Stimulated activated CD8-positive, alpha-beta memory T cell treated with anti-CD3 and anti-CD28 coated beads, Interleukin-4, amount 100 ng/mL, for 1 hour (primary cell): ENCODE measurements around the gene BET1.

Experiments used
- DNase-seq, 2 donors: peaks; one replicate each; pipeline ENCODE4 v3.0.0-alpha.2; 2020; ENCODE audit warnings: low read depth in 2 of 2, low spot score in 1 of 2

BET1 gene

DNA sequence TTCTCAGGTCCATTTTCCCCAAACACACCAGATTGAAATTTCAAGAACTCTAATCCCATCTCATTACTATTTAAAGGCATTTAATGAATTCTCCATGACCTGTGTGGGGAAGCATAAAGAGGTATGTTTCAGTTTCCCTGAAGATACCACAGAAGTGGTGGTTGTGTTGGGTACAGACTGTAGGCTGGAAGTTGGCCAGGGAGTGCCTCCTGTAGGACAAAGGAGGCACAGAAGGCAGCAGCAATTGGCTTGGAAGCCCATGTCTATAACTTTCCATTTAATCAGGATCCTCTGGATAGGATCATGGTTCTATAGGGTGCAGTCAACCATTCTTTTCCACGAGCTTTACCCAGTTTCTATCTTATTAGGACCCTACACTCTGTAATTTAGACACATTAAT is 8.6 kb upstream of the BET1 start:
- no peak for DNase-seq

DNA sequence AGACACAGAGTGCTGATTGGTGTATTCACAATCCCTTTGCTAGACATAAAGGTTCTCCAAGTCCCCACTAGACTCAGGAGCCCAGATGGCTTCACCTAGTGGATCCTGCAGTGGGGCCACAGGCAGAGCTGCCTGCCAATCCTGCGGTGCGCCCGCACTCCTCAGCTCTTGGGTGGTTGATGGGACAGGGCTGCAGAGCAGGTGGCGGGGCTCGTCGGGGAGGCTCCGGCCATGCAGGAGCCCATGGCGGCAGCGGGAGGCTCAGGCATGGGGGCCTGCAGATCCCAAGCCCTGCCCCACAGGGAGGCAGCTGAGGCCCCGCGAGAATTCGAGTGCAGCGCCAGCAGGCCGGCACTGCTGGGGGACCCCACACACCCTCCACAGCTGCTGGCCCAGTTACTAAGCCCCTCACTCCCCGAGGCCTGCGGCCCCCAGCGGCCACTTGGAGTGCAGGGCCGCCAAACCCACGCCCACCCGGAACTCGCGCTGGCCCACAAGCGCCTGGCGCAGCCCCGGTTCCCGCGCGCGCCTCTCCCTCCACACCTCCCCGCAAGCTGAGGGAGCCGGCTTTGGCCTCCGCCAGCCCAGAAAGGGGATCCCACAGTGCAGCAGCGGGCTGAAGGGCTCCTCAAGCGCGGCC is 7.7 kb upstream of the BET1 start:
- no peak for DNase-seq

GRCh38 chr7:94008537-94008936 is 4.4 kb upstream of the BET1 start:
- no peak for DNase-seq

DNA sequence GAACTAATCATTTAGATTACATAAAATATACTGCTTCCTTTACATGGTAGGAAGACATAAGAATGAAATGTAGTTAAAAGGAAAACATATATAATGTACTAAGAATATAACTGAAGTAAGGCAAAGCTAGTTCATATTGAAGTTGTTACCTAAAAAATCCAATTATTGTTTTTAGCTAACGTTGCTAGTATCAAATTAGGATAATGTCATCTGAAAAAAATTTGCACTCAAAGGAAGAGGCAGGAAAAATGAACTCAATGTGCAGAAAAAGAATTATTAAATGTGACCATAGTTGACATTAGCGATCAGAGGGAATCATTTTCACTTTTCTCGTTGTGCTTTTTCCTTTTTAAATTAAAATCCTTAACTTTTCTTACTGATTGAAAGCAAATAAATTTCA is 1.6 kb upstream of the BET1 start:
- no peak for DNase-seq

GRCh38 chr7:94003446-94004023 is 620 bp downstream of the BET1 start:
- DNase-seq: no peak

DNA sequence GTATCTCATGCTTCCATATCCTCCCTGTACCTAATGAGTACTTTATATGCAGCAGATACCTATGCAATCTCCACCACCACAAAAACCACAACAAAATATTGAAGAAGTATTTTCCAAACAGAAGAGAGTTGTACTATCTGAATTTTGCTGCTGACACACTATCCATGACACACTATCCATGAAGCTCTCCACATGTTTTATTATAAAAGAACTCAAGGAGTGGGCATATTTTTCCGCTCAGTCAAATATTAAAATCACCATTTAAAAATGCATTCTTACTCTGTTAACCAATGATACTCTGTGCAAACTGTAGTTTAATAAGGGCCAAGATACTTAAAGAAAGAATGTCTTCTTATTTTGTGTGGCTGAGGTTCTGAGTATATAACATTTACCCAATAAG is 2.8 kb downstream of the BET1 start:
- no peak for DNase-seq

- DNase-seq: no peak
Measured at GRCh38 chr7:93997868-93998267, 6.3 kb downstream of the BET1 start.

DNA sequence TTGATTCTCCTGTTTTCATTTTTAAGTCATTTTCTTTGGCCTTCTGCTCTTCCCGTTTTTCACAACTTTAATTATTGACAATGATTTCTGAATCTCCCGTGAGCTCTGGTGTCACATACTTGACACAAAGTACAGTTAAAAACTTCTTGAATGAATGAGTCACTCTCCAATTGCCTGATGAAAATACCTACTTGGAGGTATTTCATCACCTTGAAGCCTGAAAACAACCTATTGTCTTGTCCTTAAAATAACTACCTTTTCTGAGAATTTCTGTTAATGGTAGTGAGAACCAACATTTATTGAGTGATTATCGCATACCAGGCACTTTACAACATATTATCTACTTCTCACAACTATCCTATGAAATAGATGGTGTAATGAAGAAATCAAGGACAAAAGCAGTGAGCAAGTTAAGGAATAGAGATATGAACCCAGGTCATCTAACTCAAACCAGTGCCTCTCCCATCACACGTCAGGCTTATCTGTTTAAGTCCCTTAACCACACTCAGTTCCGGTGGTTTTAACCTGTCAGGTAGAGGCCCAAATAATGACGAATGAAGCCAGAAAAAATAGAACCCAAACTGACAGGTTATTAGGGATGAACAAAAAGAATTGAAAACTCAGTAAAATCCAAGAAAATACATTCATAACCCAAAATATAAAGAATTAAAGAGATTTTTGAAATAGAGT is 11.6 kb downstream of the BET1 start:
- DNase-seq: no peak

- DNase-seq: no peak
Measured at GRCh38 chr7:93987297-93987696, 16.9 kb downstream of the BET1 start.

GRCh38 chr7:93985101-93985500 is 19.1 kb downstream of the BET1 start:
- no peak for DNase-seq

DNA sequence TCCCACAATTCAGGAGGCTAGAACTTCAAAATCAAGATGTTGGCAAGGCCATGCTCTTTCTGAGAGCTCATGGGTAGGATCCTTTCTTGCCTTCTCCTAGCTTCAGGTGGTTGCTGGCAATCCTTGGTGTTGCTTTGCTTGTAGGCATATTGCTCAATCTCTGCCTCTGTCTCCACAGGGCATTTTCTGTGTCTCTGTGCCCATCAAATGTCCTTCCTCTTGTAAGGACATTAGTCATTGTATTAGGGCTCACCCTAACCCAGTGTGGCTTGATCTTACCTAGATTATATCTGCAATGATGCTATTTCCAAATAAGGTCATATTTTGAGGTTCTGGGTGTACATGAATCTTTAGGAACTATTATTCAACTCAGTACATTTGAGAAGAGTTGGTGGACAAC is 20.1 kb downstream of the BET1 start:
- no peak for DNase-seq

DNA sequence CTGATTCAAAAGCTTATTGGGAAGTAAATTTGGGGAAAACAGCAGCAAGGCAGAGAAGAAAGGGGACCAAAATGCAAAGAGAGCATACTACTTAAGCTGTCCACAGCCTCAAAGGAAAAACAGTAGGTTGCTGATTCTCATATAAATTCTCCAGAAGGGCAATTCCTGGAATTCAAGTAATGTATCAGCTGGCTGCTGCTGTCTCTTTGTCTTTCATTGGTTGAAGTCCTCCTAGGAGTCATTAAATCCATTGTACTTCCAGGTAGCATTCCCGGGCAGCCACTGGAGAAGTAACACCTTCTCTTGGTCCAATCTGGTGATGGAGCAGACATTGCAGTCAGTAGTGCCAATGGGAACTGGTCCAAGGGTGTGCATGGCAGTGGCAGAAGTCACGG is 22.7 kb downstream of the BET1 start:
- DNase-seq: no peak

GRCh38 chr7:93980744-93981479 is 23.2 kb downstream of the BET1 start:
- no peak for DNase-seq

GRCh38 chr7:93977211-93977950 is 26.8 kb downstream of the BET1 start:
- no peak for DNase-seq

DNA sequence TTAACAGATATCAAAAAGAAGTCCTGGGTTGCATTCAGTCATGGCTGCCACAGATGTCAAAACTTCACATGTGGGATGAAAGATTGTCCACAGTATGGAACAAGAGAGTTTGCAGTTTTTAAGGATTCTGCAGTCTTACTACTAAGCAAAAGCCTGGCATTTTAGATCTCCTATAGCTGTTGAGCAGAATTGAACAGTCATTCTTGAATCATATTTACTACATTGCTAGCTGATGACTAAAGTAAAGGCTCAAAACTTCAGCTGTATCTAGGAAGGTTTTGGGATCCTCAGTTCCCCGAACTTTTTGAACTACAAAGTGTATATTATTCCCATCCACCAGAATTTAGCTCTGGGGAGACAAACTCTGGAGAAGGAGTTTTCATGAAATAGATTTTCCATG is 31.0 kb downstream of the BET1 start:
- no peak for DNase-seq

GRCh38 chr7:93972029-93972725 is 32.0 kb downstream of the BET1 start:
- DNase-seq: no peak

GRCh38 chr7:93968911-93969620 is 35.1 kb downstream of the BET1 start:
- no peak for DNase-seq

DNA sequence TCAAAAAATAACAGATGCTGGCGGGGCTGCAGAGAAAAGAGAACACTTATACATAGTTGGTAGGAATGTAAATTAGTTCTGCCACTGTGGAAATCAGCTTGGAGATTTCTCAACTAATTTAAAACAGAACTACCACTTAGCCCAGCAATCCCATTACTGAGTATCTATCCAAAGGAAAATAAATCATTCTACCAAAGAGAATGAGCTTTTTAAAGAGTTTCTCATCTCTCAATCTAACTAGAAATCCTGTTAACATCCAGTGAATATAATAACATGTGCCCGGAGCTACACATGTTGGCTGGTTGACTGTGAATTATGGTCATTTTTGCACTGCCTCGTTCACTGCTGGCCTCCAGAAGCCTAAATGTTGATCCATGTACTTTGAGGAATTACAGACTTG is 39.3 kb downstream of the BET1 start:
- DNase-seq: no peak

- DNase-seq: no peak
Measured at GRCh38 chr7:93964262-93964661, 39.9 kb downstream of the BET1 start.

DNA sequence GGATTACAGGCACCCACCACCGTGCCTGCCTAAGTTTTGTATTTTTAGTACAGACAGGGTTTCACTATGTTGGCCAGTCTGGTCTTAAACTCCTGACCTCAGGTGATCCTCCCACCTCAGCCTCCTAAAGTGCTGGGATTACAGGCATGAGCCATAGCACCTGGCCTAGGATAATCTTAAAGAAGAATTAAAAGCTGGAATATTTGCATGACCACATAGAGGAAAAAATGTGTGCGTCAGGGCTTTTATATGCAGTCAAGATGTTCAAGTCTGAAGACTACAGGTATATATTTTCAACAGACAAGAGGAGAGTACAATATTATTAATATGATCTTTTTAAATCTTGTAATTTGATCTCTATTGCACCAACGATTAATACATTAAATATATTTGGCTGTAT is 43.2 kb downstream of the BET1 start:
- no peak for DNase-seq
